ENCODE results near the gene FRMD4A. TPM values are rescaled to one million over a fixed set of nuclear protein-coding genes. Genes with fewer than 3 reads are reported as not detected.

The FRMD4A gene
- total and polyA plus RNA-seq, 8 donors: 6.9 to 25.3 (median 11.3) TPM

DNA sequence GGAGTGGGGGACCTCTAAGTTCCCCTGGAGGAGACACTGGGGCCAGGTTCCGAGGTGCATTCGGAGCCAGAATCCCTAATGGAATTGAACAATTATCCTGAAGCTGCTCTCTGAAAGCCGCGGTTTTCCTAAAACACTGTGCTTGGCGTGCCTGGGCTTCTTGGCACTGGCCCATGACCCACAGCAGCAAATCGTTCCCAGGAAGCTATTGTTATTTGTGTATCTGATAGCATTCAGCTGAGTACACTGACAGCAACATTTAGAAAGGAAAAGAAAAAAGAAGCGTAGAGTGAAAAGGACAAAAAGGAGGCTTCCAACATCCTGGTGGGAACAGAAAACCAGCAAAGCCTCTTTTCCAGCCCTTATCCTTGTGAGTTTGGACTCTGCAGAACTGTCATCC lies 339.8 kb downstream of the FRMD4A start:
- Histone ChIP-seq H3K9me3 (no peaks in the 10 kb centered on the region), H3K27ac (peak overlapping the region; percentile 43 to 71 (median 67)), H3K27me3 (no peaks in the 10 kb centered on the region), H3K4me3 (no peak overlapping the region), H3K36me3 (no peaks in the 10 kb centered on the region), H3K4me1 (peaks cover 0 to 41% (median 24%) of the 10 kb centered on the region in 4 donors)
- WGBS, 5 donors: 23 to 44% (median 28%) methylated on average over 7 of the region's 7 CpGs
- intact Hi-C loops (cut with DNase I; ENCODE audit: low total_unique reads): no loop called here
- peak; percentile 47 to 62 for DNase-seq
- TF ChIP-seq POLR2A (IDR thresholded peaks at IDR 0.05) (no peak), EP300 (IDR thresholded peaks at IDR 0.05) (no peak), POLR2AphosphoS5 (IDR thresholded peaks at IDR 0.05) (no peak)
- TF ChIP-seq, protein P1, sequence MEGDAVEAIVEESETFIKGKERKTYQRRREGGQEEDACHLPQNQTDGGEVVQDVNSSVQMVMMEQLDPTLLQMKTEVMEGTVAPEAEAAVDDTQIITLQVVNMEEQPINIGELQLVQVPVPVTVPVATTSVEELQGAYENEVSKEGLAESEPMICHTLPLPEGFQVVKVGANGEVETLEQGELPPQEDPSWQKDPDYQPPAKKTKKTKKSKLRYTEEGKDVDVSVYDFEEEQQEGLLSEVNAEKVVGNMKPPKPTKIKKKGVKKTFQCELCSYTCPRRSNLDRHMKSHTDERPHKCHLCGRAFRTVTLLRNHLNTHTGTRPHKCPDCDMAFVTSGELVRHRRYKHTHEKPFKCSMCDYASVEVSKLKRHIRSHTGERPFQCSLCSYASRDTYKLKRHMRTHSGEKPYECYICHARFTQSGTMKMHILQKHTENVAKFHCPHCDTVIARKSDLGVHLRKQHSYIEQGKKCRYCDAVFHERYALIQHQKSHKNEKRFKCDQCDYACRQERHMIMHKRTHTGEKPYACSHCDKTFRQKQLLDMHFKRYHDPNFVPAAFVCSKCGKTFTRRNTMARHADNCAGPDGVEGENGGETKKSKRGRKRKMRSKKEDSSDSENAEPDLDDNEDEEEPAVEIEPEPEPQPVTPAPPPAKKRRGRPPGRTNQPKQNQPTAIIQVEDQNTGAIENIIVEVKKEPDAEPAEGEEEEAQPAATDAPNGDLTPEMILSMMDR (IDR thresholded peaks at IDR 0.05): no peak

DNA sequence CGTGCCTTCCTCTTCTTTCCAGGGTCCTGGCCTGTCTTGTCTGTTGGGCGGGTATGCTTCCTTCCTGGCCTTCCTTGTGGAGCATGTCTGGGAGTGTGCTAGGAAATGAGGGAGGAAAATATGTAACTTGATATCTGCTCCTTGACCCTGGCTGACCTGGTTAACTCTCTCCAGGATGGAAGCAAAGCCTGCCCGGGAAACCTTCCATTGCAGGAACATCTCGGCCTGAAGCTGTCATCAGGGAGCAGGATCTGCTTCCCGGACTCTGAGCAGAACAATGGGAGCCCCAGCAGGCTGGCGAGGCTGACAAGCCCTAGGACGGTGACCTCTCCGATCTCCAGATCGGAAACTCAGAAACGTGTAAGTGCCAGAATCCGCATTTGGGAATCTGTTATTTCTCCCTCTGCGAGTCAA lies 340.3 kb downstream of the FRMD4A start:
- no peaks in the 10 kb centered on the region for H3K36me3 ChIP-seq
- no peaks in the 10 kb centered on the region for H3K27me3 ChIP-seq
- intact Hi-C loops (cut with DNase I; ENCODE audit: low total_unique reads): no loop called here
- no peak overlapping the region for H3K4me3 ChIP-seq
- TF ChIP-seq POLR2A (IDR thresholded peaks at IDR 0.05) (no peak), POLR2AphosphoS5 (IDR thresholded peaks at IDR 0.05) (peak in 1 of 3 donors; percentile 19), EP300 (IDR thresholded peaks at IDR 0.05) (peak; percentile 41)
- TF ChIP-seq, protein P1 (IDR thresholded peaks at IDR 0.05): no peak
- DNase-seq: peak in 1 of 2 donors; percentile 73
- WGBS, 5 donors: 50 to 62% (median 57%) methylated on average over 11 to 12 of the region's 12 CpGs
- H3K27ac ChIP-seq: peak overlapping the region; percentile 43 to 71 (median 67)
- H3K9me3 ChIP-seq: no peaks in the 10 kb centered on the region
- H3K4me1 ChIP-seq: peaks cover 0 to 41% (median 24%) of the 10 kb centered on the region in 4 donors

DNA sequence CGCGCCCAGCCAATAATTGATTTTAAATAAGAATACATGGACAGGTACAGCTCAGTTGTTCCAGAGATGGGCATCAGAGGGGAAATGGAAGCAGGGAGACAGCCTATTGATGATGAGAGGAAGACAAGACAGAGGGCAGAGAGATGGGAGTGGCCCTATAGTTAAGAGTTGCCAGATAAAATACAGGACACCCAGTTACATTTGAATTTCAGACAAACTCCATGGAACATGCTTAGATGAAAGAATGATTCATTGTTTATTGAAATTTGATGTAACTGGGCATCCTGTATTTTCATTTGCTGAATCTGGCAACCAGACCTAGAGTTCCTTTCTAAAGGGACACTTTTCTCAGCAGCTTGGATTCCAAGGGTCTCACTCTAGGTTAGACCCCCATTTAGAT lies 341.1 kb downstream of the FRMD4A start:
- no peaks in the 10 kb centered on the region for H3K36me3 ChIP-seq
- no peaks in the 10 kb centered on the region for H3K27me3 ChIP-seq
- H3K4me3 ChIP-seq: no peak overlapping the region
- 96 to 100% (median 97%) methylated on average over 2 of the region's 2 CpGs for WGBS, 5 donors
- H3K9me3 ChIP-seq: no peaks in the 10 kb centered on the region
- TF ChIP-seq EP300 (IDR thresholded peaks at IDR 0.05): no peak
- no peak for TF ChIP-seq POLR2A (IDR thresholded peaks at IDR 0.05)
- TF ChIP-seq POLR2AphosphoS5 (IDR thresholded peaks at IDR 0.05): no peak
- TF ChIP-seq, protein P1 (IDR thresholded peaks at IDR 0.05): no peak
- peaks cover 0 to 41% (median 24%) of the 10 kb centered on the region in 4 donors for H3K4me1 ChIP-seq
- no peak for DNase-seq
- intact Hi-C loops (cut with DNase I; ENCODE audit: low total_unique reads): no loop called here
- peak overlapping the region in 4 of 5 donors; percentile 62 to 71 (median 68) for H3K27ac ChIP-seq

- peak overlapping the region in 2 of 5 donors; percentile 0 to 16 for H3K27ac ChIP-seq
- no peak for DNase-seq
These were observed 343.3 kb downstream of the FRMD4A start for GRCh38 chr10:13987446-13987845.

More at GRCh38 chr10:13987446-13987845, 343.3 kb downstream of the FRMD4A start:
- intact Hi-C loops (cut with DNase I; ENCODE audit: low total_unique reads): no loop called here
- 38 to 64% (median 59%) methylated on average over 9 of the region's 9 CpGs for WGBS, 5 donors
- H3K36me3 ChIP-seq: no peaks in the 10 kb centered on the region
- H3K9me3 ChIP-seq: no peaks in the 10 kb centered on the region
- no peaks in the 10 kb centered on the region for H3K27me3 ChIP-seq
- TF ChIP-seq POLR2A (IDR thresholded peaks at IDR 0.05) (no peak), POLR2AphosphoS5 (IDR thresholded peaks at IDR 0.05) (no peak), EP300 (IDR thresholded peaks at IDR 0.05) (no peak)
- TF ChIP-seq, protein P1 (IDR thresholded peaks at IDR 0.05): no peak
- H3K4me1 ChIP-seq: peaks cover 0 to 32% (median 23%) of the 10 kb centered on the region in 4 donors
- H3K4me3 ChIP-seq: no peak overlapping the region

Data from stomach (tissue), 9 donors.